BJ (cell line): ENCODE measurements around the gene ANG. TPM values are rescaled to one million over a fixed set of nuclear protein-coding genes. Genes with fewer than 3 reads are reported as not detected.

ENCODE experiments used
- CTCF ChIA-PET: fragments of 350-600 bp; formaldehyde crosslinking; extraction: SDS; loops from one replicate; lab custom pipeline; 2021; ENCODE audit warnings: antibody characterized with exemption, inconsistent platforms; lab: Yijun Ruan, JAX
- POLR2A ChIA-PET: fragments of 300-600 bp; sonication (Branson Sonifier 250); formaldehyde crosslinking; extraction: SDS; loops from one replicate; lab custom pipeline; 2021; ENCODE audit warnings: antibody characterized with exemption; lab: Charles Lee
- DNase-seq: peaks from one replicate; pipeline ENCODE4 v3.0.0-alpha.2; 2011; ENCODE audit warnings: low read depth
- H3K27me3 ChIP-seq: 2 replicates; pipeline ENCODE4 v1.6.0; 2011; ENCODE audit warnings: low read length; ENCODE audit not compliant: control insufficient read depth, insufficient read depth
- H3K36me3 ChIP-seq: 2 replicates; pipeline ENCODE4 v1.5.1; 2011; ENCODE audit warnings: low read length; ENCODE audit not compliant: control insufficient read depth, insufficient read depth
- H3K4me3 ChIP-seq: 2 replicates; pipeline ENCODE4 v1.5.1; 2011; ENCODE audit warnings: low read depth, mild to moderate bottlenecking, control low read depth, low read length
- CTCF ChIP-seq: IDR thresholded peaks from 2 replicates; pipeline ENCODE4 v1.5.1; 2011; ENCODE audit warnings: low read depth, mild to moderate bottlenecking, control low read depth, inconsistent platforms, low read length, moderate library complexity; ENCODE audit not compliant: insufficient read depth
- polyA plus RNA-seq: library from polyadenylated mRNA; depleted of rRNA; stranded (reverse); fragments of >200 nt; gene quantifications from 2 replicates; pipeline ENCODE4 v1.2.3, GENCODE V29; 2011

Gene ANG
- polyA plus RNA-seq, 1 experiment, result 12.7 TPM

DNA sequence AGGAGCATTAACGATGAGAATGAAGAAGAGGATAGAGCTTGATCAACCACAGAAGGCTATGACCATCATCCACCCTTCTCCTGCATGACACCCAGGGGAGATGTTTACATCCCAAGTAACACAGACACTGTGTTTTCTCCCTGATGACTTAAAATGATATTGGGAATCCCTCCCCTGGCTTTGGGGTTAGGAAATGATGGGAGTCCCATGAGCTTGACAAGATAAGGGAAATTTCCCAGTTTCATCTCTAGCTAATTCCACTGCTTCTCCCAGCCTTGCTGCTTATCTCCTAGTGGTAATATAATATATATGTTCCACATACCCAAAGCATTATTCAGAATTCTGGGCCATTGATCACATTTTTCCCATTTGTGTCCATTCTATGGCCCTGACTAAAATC lies 43.1 kb upstream of the ANG start:
- H3K4me3 ChIP-seq, result no peak overlapping the region
- ChIA-PET POLR2A (no interaction called here), CTCF (interaction anchor here (0.6 kb wide), 1 partner anchor 212 kb away, joined by 5 read pairs; no protein-coding TSS in a partner anchor)
- no peak for DNase-seq
- no peaks in the 10 kb centered on the region for H3K36me3 ChIP-seq
- TF ChIP-seq CTCF, result no peak
- no peaks in the 10 kb centered on the region for H3K27me3 ChIP-seq

DNA sequence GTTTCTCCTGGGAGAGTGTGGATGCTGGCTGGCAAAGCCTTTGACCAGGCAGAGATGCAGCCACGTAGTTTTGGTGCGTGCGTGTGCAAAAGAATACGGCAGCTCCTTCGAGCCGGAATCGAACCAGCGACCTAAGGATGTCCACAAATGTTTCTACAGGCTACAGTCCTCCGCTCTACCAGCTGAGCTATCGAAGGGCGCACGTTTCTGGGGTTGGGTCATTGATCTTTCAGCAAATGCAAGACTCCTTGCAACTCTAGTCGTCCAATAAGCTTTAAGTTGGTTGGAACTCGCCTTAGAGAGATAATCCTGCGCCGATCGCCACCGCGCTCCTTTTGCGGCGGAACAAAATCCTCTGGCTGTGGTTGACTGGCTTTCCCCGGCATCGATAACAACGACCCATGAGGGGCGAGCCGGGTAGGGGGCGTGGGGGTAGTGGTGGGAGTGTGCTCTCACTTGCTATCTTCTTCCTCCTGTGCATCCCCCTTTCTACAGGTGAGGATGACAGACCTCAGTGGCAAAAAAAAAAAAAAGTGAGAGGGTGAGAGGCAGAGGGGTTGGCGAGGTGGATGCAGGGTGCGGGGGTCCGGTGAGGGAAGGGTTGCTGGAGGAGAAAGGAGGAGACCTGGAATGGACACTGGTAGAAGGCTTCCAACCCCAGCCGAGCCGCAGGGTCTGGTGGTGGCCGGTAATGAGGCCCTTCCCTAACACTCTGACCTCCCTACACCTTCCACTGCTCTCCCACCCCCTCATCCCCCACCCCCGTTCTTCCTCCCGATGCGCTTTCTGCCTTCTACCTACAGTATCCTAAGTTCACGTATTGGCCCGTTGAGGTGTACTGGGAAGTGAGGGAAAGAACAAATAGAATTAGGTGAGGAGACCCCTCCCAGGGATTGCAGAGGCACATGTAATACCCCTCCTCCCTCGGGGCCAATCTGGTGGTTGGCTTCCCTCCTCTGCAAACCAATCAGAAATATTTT lies 35.3 kb upstream of the ANG start:
- no peak overlapping the region for H3K4me3 ChIP-seq
- DNase-seq, result no peak
- CTCF ChIA-PET, result no interaction called here

GRCh38 chr14:20655851-20656250 lies 32.7 kb upstream of the ANG start:
- H3K27me3 ChIP-seq, result peaks cover 16% of the 10 kb centered on the region
- DNase-seq, result no peak
- CTCF ChIA-PET, result interaction anchor here (1.5 kb wide), 1 partner anchor 36 kb away, joined by 8 read pairs; no protein-coding TSS in a partner anchor
- POLR2A ChIA-PET, result no interaction called here
- no peaks in the 10 kb centered on the region for H3K36me3 ChIP-seq
- H3K4me3 ChIP-seq, result no peak overlapping the region
- no peak for TF ChIP-seq CTCF

More for the DNA sequence above, 35.3 kb upstream of the ANG start:
- Histone ChIP-seq H3K36me3 (no peaks in the 10 kb centered on the region), H3K27me3 (peaks cover 16% of the 10 kb centered on the region)
- POLR2A ChIA-PET, result no interaction called here
- no peak for TF ChIP-seq CTCF

DNA sequence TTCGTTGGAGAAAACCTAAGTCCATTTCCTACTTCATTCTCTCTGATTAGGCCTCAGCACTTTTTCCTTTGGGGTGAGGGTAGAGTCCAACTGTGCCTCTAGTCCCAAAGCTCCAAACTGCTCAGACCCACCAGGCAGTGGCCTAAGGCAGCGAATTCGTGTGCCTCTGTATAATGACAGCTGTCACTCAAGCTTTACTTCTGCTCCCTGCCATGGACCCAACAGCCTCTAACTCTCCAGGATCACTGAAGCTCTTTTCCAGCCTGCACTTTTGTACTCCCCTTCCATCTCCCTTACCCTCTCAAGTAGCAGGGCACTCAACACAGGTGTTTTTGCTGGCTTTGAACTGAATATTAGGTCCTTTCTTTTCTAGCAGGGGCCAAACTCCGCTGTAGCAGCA lies 32.3 kb upstream of the ANG start:
- peaks cover 16% of the 10 kb centered on the region for H3K27me3 ChIP-seq
- no peak overlapping the region for H3K4me3 ChIP-seq
- ChIA-PET CTCF (interaction anchor here (1.5 to 1.8 kb wide), 2 partner anchors 13 to 35 kb away, joined by 4 to 8 read pairs; no protein-coding TSS in a partner anchor), POLR2A (no interaction called here)
- H3K36me3 ChIP-seq, result no peaks in the 10 kb centered on the region
- DNase-seq, result no peak
- no peak for TF ChIP-seq CTCF
